ENCODE results near the gene TACC3. TPM values are rescaled to one million over a fixed set of nuclear protein-coding genes. Genes with fewer than 3 reads are reported as not detected.

The TACC3 gene
- polyA plus RNA-seq, 1 of the 3 experiments (the other 2 are of a cell fraction): 49.5 TPM

GRCh38 chr4:1712216-1713002 is 8.9 kb upstream of the TACC3 start, which contains the start of gene SLBP (continued):
- TF ChIP-seq NFIC (IDR thresholded peaks at IDR 0.05; ENCODE audit: borderline replicate concordance) (no peak; the same call in 1 of the 2 replicates), TCF12 (IDR thresholded peaks at IDR 0.05) (peak; percentile 5; the same call in 1 of the 2 replicates), MAX (IDR thresholded peaks at IDR 0.05; ENCODE audit: low read depth) (peak; percentile 93), IRF3 (IDR thresholded peaks at IDR 0.05; ENCODE audit: low read depth, low read length) (0 out of 2 replicates have a peak, but pooled peaks have one; percentile 21), CHD2 (IDR thresholded peaks at IDR 0.05; ENCODE audit: low read length, partially characterized antibody) (peak; percentile 83), JUND (IDR thresholded peaks at IDR 0.05) (peak; percentile 12; the same call in 1 of the 2 replicates), PBX3 (IDR thresholded peaks at IDR 0.05) (no peak), RAD21 (IDR thresholded peaks at IDR 0.05; ENCODE audit: low read length) (no peak), CTCF (IDR thresholded peaks at IDR 0.05) (no peak), FOSL2 (IDR thresholded peaks at IDR 0.05; ENCODE audit: borderline replicate concordance, low read depth) (no peak), USF2 (IDR thresholded peaks at IDR 0.05; ENCODE audit: borderline replicate concordance, low read depth, low read length) (no peak), MXI1 (IDR thresholded peaks at IDR 0.05; ENCODE audit: low read depth, low read length) (peak; percentile 96), RFX5 (IDR thresholded peaks at IDR 0.05; ENCODE audit: low read length) (peak; percentile 59; the same call in 1 of the 2 replicates), ELF1 (IDR thresholded peaks at IDR 0.05) (peak; percentile 98), MEF2A (IDR thresholded peaks at IDR 0.05; ENCODE audit: borderline replicate concordance, low read depth) (no peak; the same call in 1 of the 2 replicates)

All from SK-N-SH (cell line).